ENCODE measurements around the gene ITGAL. TPM values are rescaled to one million over a fixed set of nuclear protein-coding genes. Genes with fewer than 3 reads are reported as not detected.

Gene ITGAL
- total and polyA plus RNA-seq, 2 of the 13 experiments (the other 11 are each of a cell fraction or from before 2014, with no cell fraction given): 0.86 to 1.2 TPM

DNA sequence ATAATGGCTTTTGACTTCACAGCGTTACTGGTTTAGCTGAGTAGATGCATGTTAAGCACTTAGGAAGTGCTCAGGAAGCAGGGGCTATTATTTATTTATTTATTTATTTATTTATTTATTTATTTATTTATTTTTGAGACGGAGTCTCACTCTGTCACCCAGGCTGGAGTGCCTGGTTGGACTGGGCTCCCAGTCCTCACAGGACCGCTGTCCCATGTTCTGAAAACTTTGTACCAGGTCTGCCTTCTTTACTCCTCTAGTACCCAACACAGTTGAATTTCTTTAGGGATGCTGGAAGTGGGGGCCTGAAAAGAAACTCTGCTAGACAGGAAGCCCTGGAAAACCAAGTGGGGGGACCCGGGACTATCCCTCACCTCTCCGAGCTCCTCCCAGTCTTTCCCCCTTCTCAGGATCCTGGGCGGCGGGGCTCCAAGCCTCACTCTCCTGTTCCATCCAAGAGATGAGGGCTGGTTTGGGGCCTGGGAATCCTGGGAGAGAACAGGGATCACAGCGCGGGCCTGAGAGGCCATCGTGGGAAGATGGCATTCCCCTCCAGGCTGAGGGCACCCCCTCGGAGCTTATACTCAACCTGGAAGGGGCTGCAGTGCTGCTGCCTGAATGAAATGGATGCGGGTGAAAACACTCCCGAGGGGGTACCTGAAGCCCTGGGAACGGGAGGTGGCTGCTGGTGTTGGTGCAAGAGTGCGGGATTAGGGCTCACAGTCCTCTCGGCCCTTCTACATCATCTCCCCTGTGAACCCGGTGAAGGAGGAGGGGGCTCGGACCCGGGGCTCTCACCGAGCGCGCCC lies 98.3 kb downstream of the ITGAL start (continued):
- TF ChIP-seq, protein P1, sequence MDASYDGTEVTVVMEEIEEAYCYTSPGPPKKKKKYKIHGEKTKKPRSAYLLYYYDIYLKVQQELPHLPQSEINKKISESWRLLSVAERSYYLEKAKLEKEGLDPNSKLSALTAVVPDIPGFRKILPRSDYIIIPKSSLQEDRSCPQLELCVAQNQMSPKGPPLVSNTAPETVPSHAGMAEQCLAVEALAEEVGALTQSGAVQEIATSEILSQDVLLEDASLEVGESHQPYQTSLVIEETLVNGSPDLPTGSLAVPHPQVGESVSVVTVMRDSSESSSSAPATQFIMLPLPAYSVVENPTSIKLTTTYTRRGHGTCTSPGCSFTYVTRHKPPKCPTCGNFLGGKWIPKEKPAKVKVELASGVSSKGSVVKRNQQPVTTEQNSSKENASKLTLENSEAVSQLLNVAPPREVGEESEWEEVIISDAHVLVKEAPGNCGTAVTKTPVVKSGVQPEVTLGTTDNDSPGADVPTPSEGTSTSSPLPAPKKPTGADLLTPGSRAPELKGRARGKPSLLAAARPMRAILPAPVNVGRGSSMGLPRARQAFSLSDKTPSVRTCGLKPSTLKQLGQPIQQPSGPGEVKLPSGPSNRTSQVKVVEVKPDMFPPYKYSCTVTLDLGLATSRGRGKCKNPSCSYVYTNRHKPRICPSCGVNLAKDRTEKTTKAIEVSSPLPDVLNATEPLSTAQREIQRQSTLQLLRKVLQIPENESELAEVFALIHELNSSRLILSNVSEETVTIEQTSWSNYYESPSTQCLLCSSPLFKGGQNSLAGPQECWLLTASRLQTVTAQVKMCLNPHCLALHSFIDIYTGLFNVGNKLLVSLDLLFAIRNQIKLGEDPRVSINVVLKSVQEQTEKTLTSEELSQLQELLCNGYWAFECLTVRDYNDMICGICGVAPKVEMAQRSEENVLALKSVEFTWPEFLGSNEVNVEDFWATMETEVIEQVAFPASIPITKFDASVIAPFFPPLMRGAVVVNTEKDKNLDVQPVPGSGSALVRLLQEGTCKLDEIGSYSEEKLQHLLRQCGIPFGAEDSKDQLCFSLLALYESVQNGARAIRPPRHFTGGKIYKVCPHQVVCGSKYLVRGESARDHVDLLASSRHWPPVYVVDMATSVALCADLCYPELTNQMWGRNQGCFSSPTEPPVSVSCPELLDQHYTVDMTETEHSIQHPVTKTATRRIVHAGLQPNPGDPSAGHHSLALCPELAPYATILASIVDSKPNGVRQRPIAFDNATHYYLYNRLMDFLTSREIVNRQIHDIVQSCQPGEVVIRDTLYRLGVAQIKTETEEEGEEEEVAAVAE (CRISPR knock-in tag; IDR thresholded peaks at IDR 0.05; ENCODE audit: borderline replicate concordance): no peak
- TF ChIP-seq, protein P2, sequence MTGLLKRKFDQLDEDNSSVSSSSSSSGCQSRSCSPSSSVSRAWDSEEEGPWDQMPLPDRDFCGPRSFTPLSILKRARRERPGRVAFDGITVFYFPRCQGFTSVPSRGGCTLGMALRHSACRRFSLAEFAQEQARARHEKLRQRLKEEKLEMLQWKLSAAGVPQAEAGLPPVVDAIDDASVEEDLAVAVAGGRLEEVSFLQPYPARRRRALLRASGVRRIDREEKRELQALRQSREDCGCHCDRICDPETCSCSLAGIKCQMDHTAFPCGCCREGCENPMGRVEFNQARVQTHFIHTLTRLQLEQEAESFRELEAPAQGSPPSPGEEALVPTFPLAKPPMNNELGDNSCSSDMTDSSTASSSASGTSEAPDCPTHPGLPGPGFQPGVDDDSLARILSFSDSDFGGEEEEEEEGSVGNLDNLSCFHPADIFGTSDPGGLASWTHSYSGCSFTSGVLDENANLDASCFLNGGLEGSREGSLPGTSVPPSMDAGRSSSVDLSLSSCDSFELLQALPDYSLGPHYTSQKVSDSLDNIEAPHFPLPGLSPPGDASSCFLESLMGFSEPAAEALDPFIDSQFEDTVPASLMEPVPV (CRISPR knock-in tag; IDR thresholded peaks at IDR 0.05): no peak
- TF ChIP-seq ZNF572 (CRISPR knock-in tag; IDR thresholded peaks at IDR 0.05): peak; percentile 36; the same call in 1 of the 2 replicates
- no peak for TF ChIP-seq KDM2A (CRISPR knock-in tag; IDR thresholded peaks at IDR 0.05; ENCODE audit: borderline replicate concordance, low read depth)
- TF ChIP-seq ZNF577 (CRISPR knock-in tag; IDR thresholded peaks at IDR 0.05; ENCODE audit: borderline replicate concordance, low read depth): 0 out of 2 replicates have a peak, but pooled peaks have one; percentile 32
- TF ChIP-seq BRD4 (CRISPR knock-in tag; IDR thresholded peaks at IDR 0.05): no peak; the same call in none of the 2 replicates
- no peak; the same call in 1 of the 2 replicates for TF ChIP-seq PATZ1 (CRISPR knock-in tag; IDR thresholded peaks at IDR 0.05)
- TF ChIP-seq ZNF30 (CRISPR knock-in tag; IDR thresholded peaks at IDR 0.05): no peak
- 0 out of 2 replicates have a peak, but pooled peaks have one; percentile 27 for TF ChIP-seq PRMT3 (CRISPR knock-in tag; IDR thresholded peaks at IDR 0.05; ENCODE audit: borderline replicate concordance, low read depth)
- 0 out of 2 replicates have a peak, but pooled peaks have one; percentile 14 for TF ChIP-seq ZNF713 (CRISPR knock-in tag; IDR thresholded peaks at IDR 0.05)
- peak; percentile 57; the same call in 1 of the 2 replicates for TF ChIP-seq ZFP90 (CRISPR knock-in tag; IDR thresholded peaks at IDR 0.05; ENCODE audit: borderline replicate concordance)
- no peak for TF ChIP-seq DNMT1 (CRISPR knock-in tag; IDR thresholded peaks at IDR 0.05)
- no peak for TF ChIP-seq FOXC1 (CRISPR knock-in tag; IDR thresholded peaks at IDR 0.05; ENCODE audit: borderline replicate concordance)
- no peak for TF ChIP-seq ZNF451 (CRISPR knock-in tag; IDR thresholded peaks at IDR 0.05)
- no peak for TF ChIP-seq ATF5 (CRISPR knock-in tag; IDR thresholded peaks at IDR 0.05; ENCODE audit: low read depth)
- 0 out of 2 replicates have a peak, but pooled peaks have one; percentile 7 for TF ChIP-seq GMEB2 (CRISPR knock-in tag; IDR thresholded peaks at IDR 0.05; ENCODE audit: low read depth)
- TF ChIP-seq SALL1 (CRISPR knock-in tag; IDR thresholded peaks at IDR 0.05): peak; percentile 54
- TF ChIP-seq ZNF891 (CRISPR knock-in tag; IDR thresholded peaks at IDR 0.05): no peak
